ENCODE results near the gene GALNT13.

The GALNT13 gene

DNA sequence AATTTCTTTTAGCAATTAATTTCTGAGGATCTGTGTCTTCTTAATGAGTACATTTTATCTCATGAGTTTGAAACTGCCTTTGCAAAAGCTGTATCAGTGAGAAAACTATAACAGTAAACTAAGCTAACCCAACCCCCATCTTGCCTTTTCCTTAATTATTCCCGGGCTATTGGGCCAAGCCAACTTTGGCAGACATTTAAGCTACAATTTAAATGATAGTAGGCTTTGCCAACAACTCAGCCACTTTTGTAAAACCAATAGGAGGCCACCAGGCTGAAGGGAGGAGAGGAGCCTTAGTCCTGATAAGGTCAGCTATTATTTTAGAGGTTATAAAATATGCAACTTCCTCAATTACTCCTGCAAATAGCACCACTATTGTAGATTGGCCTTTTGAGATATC is 608.8 kb downstream of the GALNT13 start:
- DNase-seq (ENCODE audit: low read depth in 2 of 2): no peak

DNA sequence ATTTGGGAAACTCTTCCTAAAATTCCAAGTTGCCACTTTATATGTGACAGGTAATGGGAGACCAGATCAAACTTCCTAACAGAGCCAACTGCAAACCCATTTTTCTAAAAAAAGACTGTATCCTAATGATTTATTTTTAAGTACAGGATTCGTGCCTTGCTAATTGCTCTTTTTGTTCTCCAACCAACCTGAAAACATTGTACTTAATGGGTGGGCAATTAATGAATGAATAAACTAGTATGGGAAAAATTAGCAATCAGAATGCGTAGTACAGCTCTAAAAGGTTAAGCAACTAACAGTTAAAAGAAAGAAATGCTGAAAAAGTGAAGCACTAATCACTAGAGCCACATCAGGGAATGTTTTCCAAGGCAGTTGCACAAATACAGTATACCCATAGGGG is 609.6 kb downstream of the GALNT13 start:
- no peak for DNase-seq (ENCODE audit: low read depth in 2 of 2)

DNA sequence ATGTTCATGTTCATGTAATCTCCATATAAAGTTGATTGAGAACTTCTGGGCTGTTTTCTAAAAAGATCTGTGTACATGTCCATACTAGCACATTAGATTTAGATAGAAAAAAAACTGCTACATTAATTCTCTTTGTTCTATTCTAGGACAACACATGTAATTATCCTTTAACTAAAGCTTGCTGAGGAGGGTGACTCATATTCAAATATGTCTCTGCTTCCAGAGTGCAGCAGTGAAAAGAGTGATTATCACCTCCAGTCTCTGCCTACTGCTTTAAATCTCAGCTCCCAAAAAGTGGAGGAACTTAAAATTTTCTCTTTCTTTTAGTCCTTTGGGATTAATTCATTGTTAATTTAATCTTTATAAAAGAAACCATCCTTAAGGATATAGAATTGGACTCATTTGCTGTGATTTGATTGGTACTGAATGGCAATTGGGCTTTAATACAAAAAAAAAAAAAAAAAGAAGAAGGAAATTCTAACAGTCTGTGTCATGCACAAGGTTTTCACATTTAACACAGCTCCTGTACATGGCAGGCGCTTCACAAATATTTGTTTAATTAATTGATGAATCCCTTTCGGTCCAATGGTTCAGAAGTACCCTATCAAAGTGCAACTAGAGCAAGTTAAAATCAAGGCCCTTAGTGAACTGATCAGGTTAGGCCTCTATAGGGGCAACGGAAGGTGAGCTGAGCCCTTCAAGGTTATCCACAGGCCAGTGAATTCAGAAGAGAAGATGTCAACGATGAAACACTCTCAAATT is 612.8 kb downstream of the GALNT13 start:
- no peak for DNase-seq (ENCODE audit: low read depth in 2 of 2)

GRCh38 chr2:154488801-154489200 is 617.1 kb downstream of the GALNT13 start:
- no peak for DNase-seq (ENCODE audit: low read depth in 2 of 2)

DNA sequence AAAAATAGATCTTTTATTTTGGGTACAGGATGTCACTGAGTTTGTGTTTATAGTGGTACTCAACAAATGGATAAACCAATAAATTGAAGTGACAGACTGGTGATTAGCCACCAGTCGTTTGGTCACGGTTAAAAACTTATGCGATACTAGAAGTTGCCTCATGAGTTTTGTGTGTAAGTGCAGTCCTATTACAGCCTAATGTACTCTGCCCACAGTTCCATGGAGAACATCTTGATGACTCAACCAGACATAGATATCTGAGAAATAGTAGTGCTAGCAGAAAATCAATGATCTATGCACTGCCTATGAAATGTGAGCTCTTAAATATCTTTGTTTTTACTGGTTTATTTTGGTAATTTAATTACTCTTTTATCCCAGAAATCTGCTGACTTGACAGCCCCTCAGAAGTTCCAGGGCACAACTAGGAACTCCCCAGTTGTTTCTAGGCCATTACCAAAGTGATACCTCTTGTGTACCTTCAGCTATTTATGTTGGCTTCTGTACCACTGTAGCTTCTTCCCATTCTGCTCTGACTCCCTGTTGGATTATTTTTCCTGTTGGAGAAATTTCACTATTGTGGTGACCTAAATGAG is 617.6 kb downstream of the GALNT13 start:
- DNase-seq (ENCODE audit: low read depth in 2 of 2): no peak

DNA sequence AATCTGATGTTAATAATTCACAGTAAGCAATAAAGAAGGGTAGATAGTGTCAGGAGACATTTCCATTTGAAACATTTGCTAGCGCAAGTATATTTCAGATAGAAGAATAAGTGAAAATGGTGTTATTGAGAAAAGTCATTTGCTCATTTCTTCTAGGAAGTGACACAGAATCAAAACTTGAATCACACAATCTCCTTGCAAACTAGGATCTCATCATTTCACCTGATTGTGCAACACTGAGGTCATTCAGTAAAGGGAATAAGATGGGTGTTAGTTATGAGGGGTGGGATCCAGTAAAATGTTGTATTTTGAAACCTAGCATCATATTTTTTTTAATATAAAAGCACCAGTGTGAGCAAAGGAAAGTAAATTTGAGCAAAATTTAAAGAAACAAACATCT is 618.8 kb downstream of the GALNT13 start:
- no peak for DNase-seq (ENCODE audit: low read depth in 2 of 2)

DNA sequence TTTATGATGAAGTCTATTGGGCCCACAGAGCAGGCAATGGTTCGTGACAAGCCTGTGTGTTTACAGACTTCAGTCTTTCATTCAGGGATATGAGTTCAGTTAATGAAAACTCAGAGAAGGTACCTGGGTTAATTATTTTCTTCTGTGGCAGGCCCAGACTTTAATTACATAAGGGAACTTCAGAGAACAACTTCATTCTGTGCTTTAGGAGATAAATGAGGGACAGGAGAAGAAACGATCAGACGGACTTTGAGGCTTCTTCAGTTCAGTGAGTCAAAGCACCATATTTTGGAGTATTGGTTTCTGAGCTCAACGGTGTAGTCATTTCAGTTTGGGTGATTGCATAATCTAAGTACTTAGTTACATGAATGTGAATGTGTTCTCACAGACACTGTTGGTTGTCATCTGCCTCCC is 623.7 kb downstream of the GALNT13 start:
- no peak for DNase-seq (ENCODE audit: low read depth in 2 of 2)

GRCh38 chr2:154497019-154497418 is 625.3 kb downstream of the GALNT13 start:
- no peak for DNase-seq (ENCODE audit: low read depth in 2 of 2)
